H9 (cell line): ENCODE measurements around the gene OR4E1. TPM values are rescaled to one million over a fixed set of nuclear protein-coding genes. Genes with fewer than 3 reads are reported as not detected.

Experiments used
- DNase-seq: peaks from one replicate; pipeline ENCODE4 v3.0.0-alpha.2; 2017
- H2AFZ ChIP-seq: one replicate; pipeline ENCODE4 v1.6.1; 2013; ENCODE audit warnings: mild to moderate bottlenecking, low read length, control low read depth, moderate library complexity
- H2AK5ac ChIP-seq: 2 replicates; pipeline ENCODE4 v1.6.1; 2013; ENCODE audit warnings: low read length, control low read depth, mixed read lengths; ENCODE audit not compliant: insufficient read length
- H2BK120ac ChIP-seq: one replicate; pipeline ENCODE4 v1.6.1; 2013; ENCODE audit warnings: low read depth, mild to moderate bottlenecking, low read length, control low read depth, inconsistent platforms; ENCODE audit not compliant: poor library complexity, severe bottlenecking
- H2BK12ac ChIP-seq: 2 replicates; pipeline ENCODE4 v1.6.1; 2013; ENCODE audit warnings: low read length, control low read depth, mixed read lengths, low read depth; ENCODE audit not compliant: insufficient read length
- H2BK15ac ChIP-seq: 2 replicates; pipeline ENCODE4 v1.6.1; 2013; ENCODE audit warnings: low read depth, low read length, control low read depth
- H2BK20ac ChIP-seq: one replicate; pipeline ENCODE4 v1.6.1; 2013; ENCODE audit warnings: low read depth, mild to moderate bottlenecking, low read length, control low read depth, inconsistent platforms; ENCODE audit not compliant: poor library complexity, severe bottlenecking
- H2BK5ac ChIP-seq: 2 replicates; pipeline ENCODE4 v1.6.1; 2013; ENCODE audit warnings: low read length, control low read depth, mixed read lengths; ENCODE audit not compliant: insufficient read length
- H3K14ac ChIP-seq: 2 replicates; pipeline ENCODE4 v1.6.1; 2013; ENCODE audit warnings: low read length, control low read depth; ENCODE audit not compliant: insufficient read depth
- H3K18ac ChIP-seq: 2 replicates; pipeline ENCODE4 v1.6.1; 2013; ENCODE audit warnings: low read depth, mild to moderate bottlenecking, mixed read lengths, low read length, control low read depth; ENCODE audit not compliant: insufficient read length
- H3K23ac ChIP-seq: 2 replicates; pipeline ENCODE4 v1.6.1; 2013; ENCODE audit warnings: low read length, control low read depth, mixed read lengths, low read depth; ENCODE audit not compliant: insufficient read length
- H3K23me2 ChIP-seq: 2 replicates; pipeline ENCODE4 v1.6.1; 2013; ENCODE audit warnings: low read depth, mild to moderate bottlenecking, mixed read lengths, low read length, control low read depth; ENCODE audit not compliant: insufficient read length, poor library complexity, severe bottlenecking
- H3K27ac ChIP-seq: 2 replicates; pipeline ENCODE4 v1.5.1; 2013; ENCODE audit warnings: low read length, control low read depth, mixed read lengths, low read depth; ENCODE audit not compliant: insufficient read length
- H3K27me3 ChIP-seq: 2 replicates; pipeline ENCODE4 v1.6.1; 2013; ENCODE audit warnings: low read length, control low read depth, inconsistent platforms; ENCODE audit not compliant: insufficient read depth
- H3K4ac ChIP-seq: 2 replicates; pipeline ENCODE4 v1.6.1; 2013; ENCODE audit warnings: low read depth, mild to moderate bottlenecking, control low read depth, inconsistent platforms, low read length, moderate library complexity
- H3K4me1 ChIP-seq: 2 replicates; pipeline ENCODE4 v1.6.1; 2013; ENCODE audit warnings: low read length, control low read depth, inconsistent platforms; ENCODE audit not compliant: insufficient read depth
- H3K4me2 ChIP-seq: 2 replicates; pipeline ENCODE4 v1.6.1; 2013; ENCODE audit warnings: low read length, control low read depth, mixed read lengths; ENCODE audit not compliant: insufficient read length, insufficient read depth
- H3K56ac ChIP-seq: 2 replicates; pipeline ENCODE4 v1.6.1; 2013; ENCODE audit warnings: low read depth, mild to moderate bottlenecking, mixed read lengths, low read length, control low read depth; ENCODE audit not compliant: insufficient read length
- H3K79me1 ChIP-seq: 2 replicates; pipeline ENCODE4 v1.6.1; 2013; ENCODE audit warnings: low read depth, mild to moderate bottlenecking, moderate library complexity, low read length, control low read depth, inconsistent platforms; ENCODE audit not compliant: insufficient read depth, poor library complexity, severe bottlenecking
- H3K79me2 ChIP-seq: 2 replicates; pipeline ENCODE4 v1.6.1; 2013; ENCODE audit warnings: low read length, control low read depth, inconsistent platforms; ENCODE audit not compliant: insufficient read depth
- H3K9ac ChIP-seq: 2 replicates; pipeline ENCODE4 v1.6.1; 2013; ENCODE audit warnings: low read length, control low read depth, mixed read lengths; ENCODE audit not compliant: insufficient read length; ENCODE audit errors: extremely low read depth
- H3K9me3 ChIP-seq: one replicate; pipeline ENCODE4 v1.6.1; 2013; ENCODE audit warnings: low read depth, low read length, inconsistent platforms; ENCODE audit not compliant: control insufficient read depth
- H3T11ph ChIP-seq: one replicate; pipeline ENCODE4 v1.6.1; 2013; ENCODE audit warnings: mild to moderate bottlenecking, low read length, control low read depth, inconsistent platforms
- H4K20me1 ChIP-seq: one replicate; pipeline ENCODE4 v1.6.1; 2013; ENCODE audit not compliant: control insufficient read depth, insufficient read length, insufficient read depth
- H4K5ac ChIP-seq: 2 replicates; pipeline ENCODE4 v1.6.1; 2013; ENCODE audit warnings: low read depth, mild to moderate bottlenecking, mixed read lengths, low read length, control low read depth; ENCODE audit not compliant: insufficient read length
- H4K8ac ChIP-seq: replicated peaks from 2 replicates; pipeline ENCODE4 v1.6.1; 2013; ENCODE audit warnings: low read length, control low read depth, mixed read lengths, low read depth; ENCODE audit not compliant: insufficient read length
- H4K91ac ChIP-seq: 2 replicates; pipeline ENCODE4 v1.6.1; 2013; ENCODE audit warnings: low read depth, mild to moderate bottlenecking, moderate library complexity, mixed read lengths, low read length, control low read depth; ENCODE audit not compliant: insufficient read length
- H3K27ac Mint-ChIP-seq, 3 experiments: 2 replicates in 2 of 3; 3 replicates in 1 of 3; pipeline ENCODE4 v1.8.0; 2020 to 2021; ENCODE audit warnings: mixed read lengths in 3 of 3, mild to moderate bottlenecking in 1 of 3, moderate library complexity in 1 of 3
- H3K27me3 Mint-ChIP-seq: 2 replicates; pipeline ENCODE4 v1.8.0; 2021; ENCODE audit warnings: low read depth, mild to moderate bottlenecking, moderate library complexity, mixed read lengths
- H3K36me3 Mint-ChIP-seq, 3 experiments: 2 replicates in 2 of 3; 3 replicates in 1 of 3; pipeline ENCODE4 v1.8.0; 2020 to 2021; ENCODE audit warnings: low read depth in 3 of 3, mixed read lengths in 3 of 3; ENCODE audit not compliant: insufficient read depth in 1 of 3
- H3K4me1 Mint-ChIP-seq, 2 experiments: 2 replicates each; pipeline ENCODE4 v1.8.0; 2020; ENCODE audit warnings: mixed read lengths in 2 of 2
- H3K4me3 Mint-ChIP-seq, 2 experiments: 2 replicates in 1 of 2; 3 replicates in 1 of 2; pipeline ENCODE4 v1.8.0; 2020 to 2021; ENCODE audit warnings: mild to moderate bottlenecking in 2 of 2, mixed read lengths in 2 of 2, moderate library complexity in 1 of 2
- H3K9me3 Mint-ChIP-seq, 2 experiments: 2 replicates in 1 of 2; 3 replicates in 1 of 2; pipeline ENCODE4 v1.8.0; 2020; ENCODE audit warnings: mild to moderate bottlenecking in 2 of 2, mixed read lengths in 2 of 2, moderate library complexity in 1 of 2
- CTCF ChIP-seq: fragments of 200-600 bp; sonication (generic); conservative IDR thresholded peaks from 3 replicates; pipeline ENCODE4 v1.8.0; 2021; ENCODE audit warnings: antibody characterized with exemption, mild to moderate bottlenecking
- total RNA-seq: library from RNA; stranded (reverse); gene quantifications from 2 replicates; pipeline ENCODE4 v1.2.1, GENCODE V29; 2021

The OR4E1 gene
- total RNA-seq, 1 experiment from 2014 or later, result not detected

- no peaks in the 10 kb centered on the region for H3K4me1 ChIP-seq
- Mint-ChIP-seq H3K27me3 (peaks cover 8% of the 10 kb centered on the region), H3K36me3 (no peaks in the 10 kb centered on the region; a peak in 1 of 7 replicates), H3K27ac (no peak overlapping the region), H3K9me3 (peaks cover 0 to 4% of the 10 kb centered on the region in 2 experiments; a peak in 1 of 5 replicates), H3K4me3 (no peak overlapping the region), H3K4me1 (peaks cover 0 to 3% of the 10 kb centered on the region in 2 experiments; a peak in 1 of 4 replicates)
- no peaks in the 10 kb centered on the region; the same call in 1 of the 2 replicates for H3K79me2 ChIP-seq
- no peak overlapping the region for H4K91ac ChIP-seq
- no peak overlapping the region for H2AK5ac ChIP-seq
- H3K4ac ChIP-seq, result no peak overlapping the region
- DNase-seq, result no peak
- H2BK120ac ChIP-seq, result no peak overlapping the region
- H3K14ac ChIP-seq, result no peak overlapping the region
- H3K4me2 ChIP-seq, result no peak overlapping the region
- no peak overlapping the region for H2BK12ac ChIP-seq
- no peak overlapping the region for H3K27ac ChIP-seq
- H3K56ac ChIP-seq, result no peak overlapping the region
- H3K23me2 ChIP-seq, result no peaks in the 10 kb centered on the region
- no peaks in the 10 kb centered on the region for H4K20me1 ChIP-seq
- H2AFZ ChIP-seq, result no peak overlapping the region
- no peak overlapping the region for H3K23ac ChIP-seq
- H3K27me3 ChIP-seq, result no peaks in the 10 kb centered on the region
- no peaks in the 10 kb centered on the region for H3K9me3 ChIP-seq
- no peak overlapping the region for H4K8ac ChIP-seq
- H3K79me1 ChIP-seq, result no peaks in the 10 kb centered on the region
- H2BK5ac ChIP-seq, result no peak overlapping the region
- no peak overlapping the region for H2BK15ac ChIP-seq
- H2BK20ac ChIP-seq, result no peak overlapping the region
- no peak overlapping the region for H3K9ac ChIP-seq
- no peak overlapping the region for H3T11ph ChIP-seq
- no peak overlapping the region for H4K5ac ChIP-seq
- H3K18ac ChIP-seq, result no peak overlapping the region
- no peak for TF ChIP-seq CTCF
Observed at GRCh38 chr14:21694425-21694824, 20.8 kb upstream of the OR4E1 start.
